ENCODE data around the gene TTC38.

Gene TTC38

GRCh38 chr22:46269564-46269963 lies 1.8 kb downstream of the TTC38 start:
- H3K36me3 ChIP-seq = peaks cover 22% of the 10 kb centered on the region
- no peak overlapping the region for H3K4me3 ChIP-seq (ENCODE audit: low read depth, low read length)
- H3K27ac ChIP-seq = no peak overlapping the region
- no peaks in the 10 kb centered on the region for H3K27me3 ChIP-seq (ENCODE audit: insufficient read depth, low read depth, severe bottlenecking)
- H3K9me3 ChIP-seq (ENCODE audit: severe bottlenecking) = peaks cover 11% of the 10 kb centered on the region
- DNase-seq = no peak
- TF ChIP-seq CTCF (IDR thresholded peaks at IDR 0.05; ENCODE audit: low read depth, low read length) = no peak

GRCh38 chr22:46272196-46272595 lies 4.4 kb downstream of the TTC38 start:
- H3K27me3 ChIP-seq (ENCODE audit: insufficient read depth, low read depth, severe bottlenecking) = no peaks in the 10 kb centered on the region
- H3K4me3 ChIP-seq (ENCODE audit: low read depth, low read length) = no peak overlapping the region
- H3K36me3 ChIP-seq = peaks cover 40% of the 10 kb centered on the region
- H3K27ac ChIP-seq = no peak overlapping the region
- no peaks in the 10 kb centered on the region for H3K9me3 ChIP-seq (ENCODE audit: severe bottlenecking)
- TF ChIP-seq CTCF (IDR thresholded peaks at IDR 0.05; ENCODE audit: low read depth, low read length) = no peak
- no peak for DNase-seq

GRCh38 chr22:46272762-46273431 lies 5.1 kb downstream of the TTC38 start:
- no peak for TF ChIP-seq CTCF (IDR thresholded peaks at IDR 0.05; ENCODE audit: low read depth, low read length)
- Histone ChIP-seq H3K4me3 (ENCODE audit: low read depth, low read length) (no peak overlapping the region), H3K9me3 (ENCODE audit: severe bottlenecking) (no peaks in the 10 kb centered on the region), H3K27me3 (ENCODE audit: insufficient read depth, low read depth, severe bottlenecking) (no peaks in the 10 kb centered on the region), H3K27ac (no peak overlapping the region), H3K36me3 (peaks cover 40% of the 10 kb centered on the region)
- DNase-seq = no peak

- Histone ChIP-seq H3K4me3 (ENCODE audit: low read depth, low read length) (no peak overlapping the region), H3K27me3 (ENCODE audit: insufficient read depth, low read depth, severe bottlenecking) (no peaks in the 10 kb centered on the region), H3K36me3 (peaks cover 47% of the 10 kb centered on the region), H3K9me3 (ENCODE audit: severe bottlenecking) (no peaks in the 10 kb centered on the region), H3K27ac (no peak overlapping the region)
- DNase-seq = no peak
- TF ChIP-seq CTCF (IDR thresholded peaks at IDR 0.05; ENCODE audit: low read depth, low read length) = no peak
These were observed 5.8 kb downstream of the TTC38 start for GRCh38 chr22:46273432-46274148.

GRCh38 chr22:46274381-46274780 lies 6.6 kb downstream of the TTC38 start:
- no peaks in the 10 kb centered on the region for H3K27me3 ChIP-seq (ENCODE audit: insufficient read depth, low read depth, severe bottlenecking)
- no peak overlapping the region for H3K27ac ChIP-seq
- no peak for DNase-seq
- peaks cover 52% of the 10 kb centered on the region for H3K36me3 ChIP-seq
- no peak for TF ChIP-seq CTCF (IDR thresholded peaks at IDR 0.05; ENCODE audit: low read depth, low read length)
- no peak overlapping the region for H3K4me3 ChIP-seq (ENCODE audit: low read depth, low read length)
- no peaks in the 10 kb centered on the region for H3K9me3 ChIP-seq (ENCODE audit: severe bottlenecking)
